HUDEP-2 (cell line): ENCODE measurements around the gene NDUFA3.

ENCODE experiments used
- DNase-seq, 76 experiments: peaks; one replicate each; lab custom pipeline; 2025; ENCODE audit not compliant: unreplicated experiment in 76 of 76; lab: John Stamatoyannopoulos, UW

NDUFA3 gene

GRCh38 chr19:54136864-54137698 lies 34.4 kb downstream of the NDUFA3 start:
- peak; percentile 55 to 100 (median 100) for DNase-seq

GRCh38 chr19:54137699-54138488 lies 35.2 kb downstream of the NDUFA3 start, which contains the start of gene CNOT3:
TSS of gene CNOT3 (plus strand) at chr19:54137762. CDS start at chr19:54142979, 5,217 bp downstream.
- DNase-seq: peak in 6 of 76 experiments; percentile 25 to 52 (median 37)

DNA sequence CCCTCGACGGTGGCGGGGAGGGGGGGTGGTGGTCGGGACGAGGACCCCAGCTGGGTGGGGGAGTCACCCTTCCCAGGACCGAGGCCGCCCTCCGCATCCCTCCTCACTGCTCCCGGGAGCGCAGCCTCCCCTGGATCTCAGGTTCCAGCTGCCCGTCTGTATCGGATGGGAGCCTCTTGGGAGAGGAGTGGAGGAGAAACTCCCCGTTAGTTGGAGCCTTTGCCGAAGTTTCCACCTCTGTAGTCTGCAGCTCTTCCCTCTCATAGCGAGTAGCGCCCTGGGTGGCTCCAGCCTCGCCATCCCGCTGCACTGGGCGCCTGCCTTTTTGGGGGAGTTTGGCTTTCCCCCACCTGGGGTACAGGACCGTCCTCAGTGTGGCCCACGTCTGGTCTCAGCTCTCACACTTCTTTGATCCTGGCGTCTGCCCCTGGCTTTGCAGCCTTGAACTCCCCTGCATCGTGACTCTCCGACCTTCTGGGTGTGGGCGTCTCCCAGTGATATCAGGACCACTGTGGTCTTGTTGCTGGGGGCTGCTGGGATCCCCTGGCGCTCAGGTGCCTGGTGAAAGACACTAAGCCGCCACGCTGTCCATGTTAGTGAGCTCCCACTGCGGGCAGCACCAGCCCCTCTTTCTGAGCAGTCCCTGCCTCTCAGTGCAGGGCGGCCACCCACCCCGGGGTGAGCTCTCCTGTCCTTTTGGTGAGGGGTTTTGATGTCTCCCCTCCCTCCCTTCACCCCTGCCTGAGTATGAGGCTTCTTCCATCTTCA lies 36.0 kb downstream of the NDUFA3 start:
- peak in 12 of 76 experiments; percentile 5 to 47 (median 16) for DNase-seq

DNA sequence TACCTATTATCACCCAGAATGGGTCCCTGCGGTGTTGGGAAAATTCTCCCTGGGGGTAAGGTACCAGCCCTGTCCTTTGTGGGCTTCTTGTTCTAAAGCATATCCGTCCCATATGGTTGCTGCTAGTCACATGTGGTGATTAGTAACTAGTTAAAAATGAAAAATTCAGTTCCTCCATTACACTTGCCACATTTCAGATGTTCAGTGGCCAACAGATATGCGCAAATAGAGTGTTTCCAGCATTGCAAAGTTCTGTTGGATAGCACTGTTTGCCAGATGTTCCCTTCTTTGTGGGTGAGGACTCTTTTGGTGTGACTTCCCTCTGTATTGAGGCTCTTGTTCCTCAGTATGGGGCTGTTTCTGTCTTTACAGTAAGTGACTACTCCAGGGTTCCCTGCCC lies 38.7 kb downstream of the NDUFA3 start:
- no peak for DNase-seq

DNA sequence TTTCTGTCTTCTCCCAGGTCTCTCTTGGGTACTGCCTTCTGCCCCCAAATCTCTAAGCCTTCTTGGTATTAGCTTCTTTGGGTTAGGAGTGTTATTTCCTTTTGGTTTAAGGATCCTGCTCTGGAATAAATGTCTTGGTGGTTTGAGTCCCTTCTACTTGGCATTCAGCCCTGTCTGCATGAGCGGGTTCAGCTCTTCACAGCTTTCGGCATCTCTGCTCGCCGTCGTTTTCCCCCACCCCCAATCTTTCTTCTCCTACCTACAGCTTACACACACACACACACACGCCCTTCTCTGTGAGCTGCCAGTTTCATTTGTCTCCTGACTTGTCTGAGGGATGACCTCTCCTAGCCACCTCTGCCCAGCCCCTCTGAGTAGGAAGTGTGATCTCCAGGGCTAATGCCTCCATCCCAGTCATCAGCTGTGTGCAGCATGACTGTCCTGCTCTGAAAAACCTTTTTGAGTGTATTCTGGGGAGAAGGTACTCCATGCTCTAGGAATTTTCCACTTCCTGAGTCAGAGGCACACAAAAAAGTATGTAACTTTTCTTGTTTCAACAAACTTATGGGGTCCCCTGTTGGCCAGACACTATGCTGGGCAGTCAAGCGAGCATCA lies 39.6 kb downstream of the NDUFA3 start:
- no peak for DNase-seq

- DNase-seq: no peak
These were observed 43.0 kb downstream of the NDUFA3 start for GRCh38 chr19:54145541-54146158.

DNA sequence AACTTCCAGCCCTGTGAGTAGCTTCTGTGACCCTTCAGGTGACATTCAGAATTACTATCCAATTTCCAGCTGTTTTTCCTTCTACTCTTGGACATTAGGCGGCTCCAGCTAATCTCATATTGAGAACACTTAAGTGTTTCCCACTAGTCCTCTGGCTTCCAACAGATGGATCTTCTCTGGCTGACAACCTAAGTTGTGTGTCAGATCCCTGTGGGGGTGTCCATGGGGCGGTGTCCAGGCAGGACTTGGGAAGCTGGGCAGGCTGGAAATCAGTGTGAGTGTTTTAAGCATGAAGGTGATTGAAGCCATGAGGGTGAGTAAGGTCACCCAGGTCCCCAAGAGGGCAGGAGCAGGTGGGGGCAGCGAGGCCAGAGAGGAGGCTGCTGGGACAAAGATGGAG lies 45.0 kb downstream of the NDUFA3 start:
- no peak for DNase-seq

GRCh38 chr19:54148158-54148557 lies 45.5 kb downstream of the NDUFA3 start:
- DNase-seq: no peak

- no peak for DNase-seq
These were observed 46.6 kb downstream of the NDUFA3 start for GRCh38 chr19:54149021-54149812.

- DNase-seq: no peak
These were observed 48.8 kb downstream of the NDUFA3 start for GRCh38 chr19:54151362-54152035.

DNA sequence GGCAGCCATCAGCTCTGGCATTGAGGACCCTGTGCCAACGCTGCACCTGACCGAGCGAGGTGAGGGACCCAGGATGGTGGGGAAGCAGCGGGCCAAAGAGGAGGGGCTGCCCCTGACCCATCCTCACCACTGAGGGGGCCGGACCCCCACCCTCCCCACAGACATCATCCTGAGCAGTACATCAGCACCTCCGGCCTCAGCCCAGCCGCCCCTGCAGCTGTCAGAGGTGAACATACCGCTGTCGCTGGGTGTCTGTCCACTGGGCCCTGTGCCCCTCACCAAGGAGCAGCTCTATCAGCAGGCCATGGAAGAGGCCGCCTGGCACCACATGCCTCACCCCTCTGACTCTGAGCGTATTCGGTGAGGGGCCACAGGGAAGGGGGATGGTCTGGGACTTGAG lies 49.6 kb downstream of the NDUFA3 start:
- DNase-seq: no peak

- no peak for DNase-seq
These were observed 50.3 kb downstream of the NDUFA3 start for GRCh38 chr19:54152878-54153524.

GRCh38 chr19:54153731-54154326 lies 51.2 kb downstream of the NDUFA3 start:
- DNase-seq: no peak

DNA sequence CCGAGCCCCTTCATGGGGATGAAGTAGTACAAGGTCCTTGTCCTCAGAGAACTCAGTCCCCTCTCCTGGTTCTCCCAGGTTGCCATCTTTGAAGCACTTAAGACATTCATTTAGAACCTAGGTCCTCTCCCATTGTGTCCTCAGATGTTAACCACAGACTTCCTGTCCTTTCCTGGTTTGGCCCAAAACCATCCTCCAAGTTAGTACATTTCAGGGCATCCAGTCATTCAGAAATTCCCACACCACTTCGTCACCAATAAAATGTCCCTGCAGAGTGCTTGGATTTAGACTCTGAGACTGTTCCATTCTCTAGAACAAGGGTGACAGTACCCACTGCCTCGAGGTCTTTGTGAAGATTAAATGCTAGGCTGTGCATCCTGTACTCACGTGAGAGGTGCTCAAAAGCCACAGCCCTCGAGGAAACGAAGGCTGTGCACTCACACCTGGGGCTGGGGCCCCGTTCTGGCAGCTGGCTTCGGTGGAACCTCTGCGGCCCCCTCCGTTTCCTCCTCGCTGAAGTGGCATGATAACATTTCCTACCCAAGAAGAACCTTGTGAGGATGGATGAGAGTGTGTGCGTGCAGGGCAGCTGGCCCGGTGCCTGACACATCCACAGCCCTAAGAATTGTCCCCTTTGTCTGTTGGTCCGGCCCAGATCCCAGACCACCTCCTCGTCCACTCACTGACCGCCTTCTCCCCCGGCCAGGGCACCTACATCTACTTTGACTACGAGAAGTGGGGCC lies 52.1 kb downstream of the NDUFA3 start:
- DNase-seq: no peak

DNA sequence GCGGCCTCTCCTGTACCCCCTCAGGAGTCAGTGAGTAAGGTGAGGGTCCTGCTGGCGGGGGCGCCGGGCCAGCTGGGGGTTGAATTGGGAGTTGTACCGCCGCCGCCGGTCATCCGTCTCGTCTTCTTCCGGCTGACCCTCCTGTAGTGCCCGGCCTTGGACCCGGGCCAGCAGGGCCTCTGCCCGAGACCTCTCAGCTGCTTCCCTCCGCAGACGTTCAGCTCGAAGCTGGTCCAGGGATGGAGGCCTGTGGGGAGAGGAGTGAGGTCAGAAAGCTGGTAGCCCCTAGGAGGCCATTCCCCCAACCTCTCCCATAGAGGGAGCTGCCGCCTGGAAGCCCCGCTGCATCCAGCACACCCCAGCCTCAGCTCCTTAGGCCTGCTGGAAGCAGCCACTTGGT lies 53.0 kb downstream of the NDUFA3 start:
- no peak for DNase-seq

GRCh38 chr19:54156490-54156889 lies 53.8 kb downstream of the NDUFA3 start:
- no peak for DNase-seq

- DNase-seq: no peak
These were observed 54.3 kb downstream of the NDUFA3 start for GRCh38 chr19:54156953-54157352.
